H1 (cell line): Measurements from ENCODE around the gene PTPRJ. TPM values are rescaled to one million over a fixed set of nuclear protein-coding genes. Genes with fewer than 3 reads are reported as not detected.

ENCODE experiments used
- CTCF ChIA-PET: fragments of 300-600 bp; sonication (Branson Sonifier 250); formaldehyde crosslinking; loops from one replicate; lab custom pipeline; 2021; ENCODE audit not compliant: partially characterized antibody; lab: Charles Lee
- POLR2A ChIA-PET: fragments of 300-600 bp; sonication (Branson Sonifier 250); formaldehyde crosslinking; loops from one replicate; lab custom pipeline; 2021; ENCODE audit warnings: inconsistent platforms; ENCODE audit not compliant: partially characterized antibody; lab: Charles Lee
- DNase-seq, 2 experiments: peaks; one replicate each; pipeline versions ENCODE4 v3.0.0 to v3.0.0-alpha.2; 2010 to 2022; ENCODE audit warnings: low spot score in 2 of 2, low read depth in 1 of 2, mixed read lengths in 1 of 2
- FAIRE-seq: peaks from 2 replicates; lab custom pipeline; 2011; peaks lifted over from hg19 to GRCh38; lab: Jason Lieb, UNC
- H2AFZ ChIP-seq: 2 replicates; pipeline ENCODE4 v1.8.1; 2012; ENCODE audit warnings: low read length, inconsistent platforms
- H2AK5ac ChIP-seq: 2 replicates; pipeline ENCODE4 v1.6.1; 2013; ENCODE audit warnings: low read depth, low read length
- H2BK120ac ChIP-seq: replicated peaks from 2 replicates; pipeline ENCODE3; 2013; ENCODE audit warnings: low read depth, low read length, inconsistent platforms
- H2BK12ac ChIP-seq: 2 replicates; pipeline ENCODE4 v1.6.1; 2013; ENCODE audit warnings: low read depth, low read length
- H2BK15ac ChIP-seq: 2 replicates; pipeline ENCODE4 v1.6.1; 2013; ENCODE audit warnings: low read length
- H2BK20ac ChIP-seq: 2 replicates; pipeline ENCODE4 v1.6.1; 2013; ENCODE audit warnings: low read length
- H2BK5ac ChIP-seq: 2 replicates; pipeline ENCODE4 v1.6.1; 2013; ENCODE audit warnings: low read depth, low read length
- H3K14ac ChIP-seq: 2 replicates; pipeline ENCODE4 v1.6.1; 2013; ENCODE audit warnings: inconsistent platforms; ENCODE audit not compliant: insufficient read length
- H3K18ac ChIP-seq: 2 replicates; pipeline ENCODE4 v1.6.1; 2013; ENCODE audit warnings: low read length; ENCODE audit errors: extremely low read depth
- H3K23ac ChIP-seq: 2 replicates; pipeline ENCODE4 v1.6.1; 2013; ENCODE audit warnings: inconsistent platforms; ENCODE audit not compliant: insufficient read length
- H3K23me2 ChIP-seq: 2 replicates; pipeline ENCODE4 v1.6.1; 2013; ENCODE audit warnings: low read depth, low read length
- H3K27ac ChIP-seq: 2 replicates; pipeline ENCODE4 v1.6.1; 2011; ENCODE audit warnings: low read depth, low read length, inconsistent platforms
- H3K27me3 ChIP-seq, 4 experiments: replicated peaks in 1 of 4; 1 replicate in 1 of 4; 2 replicates in 3 of 4; pipeline versions ENCODE4 v1.6.1 to v1.8.1; 2011 to 2013; ENCODE audit warnings: low read length in 3 of 4, mild to moderate bottlenecking in 3 of 4, inconsistent platforms in 2 of 4, mixed read lengths in 2 of 4, moderate library complexity in 1 of 4; ENCODE audit not compliant: control insufficient read depth in 3 of 4, insufficient read depth in 3 of 4; ENCODE audit errors: extremely low read depth in 1 of 4
- H3K36me3 ChIP-seq, 4 experiments: 2 replicates each; pipeline versions ENCODE4 v1.6.1 to v1.8.1; 2011 to 2013; ENCODE audit warnings: mild to moderate bottlenecking in 4 of 4, low read length in 3 of 4, moderate library complexity in 2 of 4, control low read depth in 1 of 4, inconsistent platforms in 1 of 4; ENCODE audit not compliant: insufficient read depth in 4 of 4, control insufficient read depth in 2 of 4
- H3K4ac ChIP-seq: replicated peaks from 2 replicates; pipeline ENCODE3; 2013; ENCODE audit warnings: low read length, low read depth, mixed read lengths, inconsistent platforms; ENCODE audit not compliant: insufficient read length
- H3K4me1 ChIP-seq, 4 experiments: replicated peaks in 1 of 4; 1 replicate in 1 of 4; 2 replicates in 3 of 4; pipeline versions ENCODE4 v1.6.1 to v1.8.1; 2011 to 2013; ENCODE audit warnings: low read length in 3 of 4, inconsistent platforms in 2 of 4, mixed read lengths in 1 of 4; ENCODE audit not compliant: insufficient read depth in 4 of 4, control insufficient read depth in 3 of 4
- H3K4me2 ChIP-seq, 2 experiments: 2 replicates each; pipeline versions ENCODE4 v1.6.1 to v1.8.1; 2011 to 2013; ENCODE audit warnings: low read depth in 2 of 2, low read length in 2 of 2, control low read depth in 1 of 2, inconsistent platforms in 1 of 2, mild to moderate bottlenecking in 1 of 2; ENCODE audit not compliant: insufficient read depth in 1 of 2
- H3K4me3 ChIP-seq, 4 experiments: fragments of 200-600, 300-600 bp in 1 of 4; sonication (generic), shearing (Covaris generic), sonication (Bioruptor Twin) in 1 of 4; 2 replicates each; pipeline versions ENCODE4 v1.5.1 to v1.8.1; 2011 to 2016; ENCODE audit warnings: low read length in 4 of 4, low read depth in 3 of 4, control low read depth in 2 of 4, inconsistent platforms in 2 of 4, mild to moderate bottlenecking in 2 of 4, mixed read lengths in 1 of 4, moderate library complexity in 1 of 4; ENCODE audit not compliant: insufficient read depth in 2 of 4; ENCODE audit errors: extremely low read depth in 1 of 4
- H3K56ac ChIP-seq: replicated peaks from 2 replicates; pipeline ENCODE3; 2013; ENCODE audit warnings: low read depth, mild to moderate bottlenecking, mixed read lengths, low read length, inconsistent platforms; ENCODE audit not compliant: insufficient read length
- H3K79me1 ChIP-seq: 2 replicates; pipeline ENCODE4 v1.6.1; 2013; ENCODE audit warnings: low read depth, low read length, control low read depth
- H3K79me2 ChIP-seq, 2 experiments: 2 replicates each; pipeline versions ENCODE4 v1.6.1 to v1.8.1; 2012 to 2013; ENCODE audit warnings: low read length in 2 of 2, mild to moderate bottlenecking in 2 of 2, inconsistent platforms in 1 of 2; ENCODE audit not compliant: insufficient read depth in 2 of 2, control insufficient read depth in 1 of 2
- H3K9ac ChIP-seq, 4 experiments: replicated peaks in 1 of 4; 1 replicate in 1 of 4; 2 replicates in 3 of 4; pipeline versions ENCODE4 v1.6.1 to v1.8.1; 2011 to 2013; ENCODE audit warnings: low read depth in 3 of 4, low read length in 3 of 4, control low read depth in 2 of 4, mild to moderate bottlenecking in 2 of 4, moderate library complexity in 2 of 4, inconsistent platforms in 1 of 4; ENCODE audit errors: extremely low read depth in 1 of 4
- H3K9me3 ChIP-seq, 2 experiments: 2 replicates each; pipeline versions ENCODE4 v1.6.1 to v1.8.1; 2012 to 2013; ENCODE audit warnings: mild to moderate bottlenecking in 2 of 2, moderate library complexity in 2 of 2, control low read depth in 1 of 2, inconsistent platforms in 1 of 2, low read depth in 1 of 2, low read length in 1 of 2, mixed read lengths in 1 of 2; ENCODE audit not compliant: insufficient read depth in 2 of 2
- H4K20me1 ChIP-seq, 2 experiments: replicated peaks in 1 of 2; 2 replicates each; pipeline versions ENCODE3 to v1.8.1; 2011 to 2013; ENCODE audit warnings: inconsistent platforms in 2 of 2, low read length in 2 of 2, mild to moderate bottlenecking in 1 of 2; ENCODE audit not compliant: insufficient read depth in 2 of 2, control insufficient read depth in 1 of 2
- H4K5ac ChIP-seq: 2 replicates; pipeline ENCODE4 v1.6.1; 2013; ENCODE audit warnings: low read length, low read depth, mixed read lengths, inconsistent platforms; ENCODE audit not compliant: insufficient read length
- H4K8ac ChIP-seq: 2 replicates; pipeline ENCODE4 v1.8.0; 2013; ENCODE audit warnings: mild to moderate bottlenecking, moderate library complexity, low read length, inconsistent platforms; ENCODE audit not compliant: insufficient read depth; ENCODE audit errors: extremely low read depth
- H4K91ac ChIP-seq: replicated peaks from 2 replicates; pipeline ENCODE3; 2013; ENCODE audit warnings: low read length, mixed read lengths, inconsistent platforms; ENCODE audit not compliant: insufficient read length
- BRCA1 ChIP-seq: IDR thresholded peaks from 2 replicates; pipeline ENCODE4 v1.6.1; 2012; ENCODE audit warnings: low read depth, low read length, improper control_type of control experiment
- CBX5 ChIP-seq: fragments of 300-800, 300-1000 bp; sonication (generic); IDR thresholded peaks from 2 replicates; pipeline ENCODE4 v1.7.1; 2016; ENCODE audit warnings: antibody characterized with exemption, low read length, low read depth
- CHD2 ChIP-seq: IDR thresholded peaks from 2 replicates; pipeline ENCODE4 v1.6.1; 2012; ENCODE audit warnings: low read length, improper control_type of control experiment
- CREB1 ChIP-seq: IDR thresholded peaks from 2 replicates; pipeline ENCODE4 v1.6.1; 2012; ENCODE audit warnings: inconsistent platforms
- EP300 ChIP-seq, 2 experiments: IDR thresholded peaks; 1 replicate in 1 of 2; 2 replicates in 1 of 2; pipeline ENCODE4 v1.6.1; 2011 to 2012; ENCODE audit warnings: low read depth in 2 of 2, low read length in 2 of 2, mild to moderate bottlenecking in 2 of 2, borderline replicate concordance in 1 of 2, inconsistent platforms in 1 of 2, moderate library complexity in 1 of 2
- EZH2 ChIP-seq: fragments of 200-600 bp; sonication (generic); IDR thresholded peaks from 2 replicates; pipeline ENCODE4 v1.7.1; 2012; ENCODE audit warnings: low read depth, mild to moderate bottlenecking, moderate library complexity, low read length, inconsistent platforms; ENCODE audit not compliant: severe bottlenecking
- FOSL1 ChIP-seq: IDR thresholded peaks from 2 replicates; pipeline ENCODE4 v1.6.1; 2011; ENCODE audit warnings: mild to moderate bottlenecking, low read depth, low read length, moderate library complexity; ENCODE audit not compliant: insufficient read depth
- GABPA ChIP-seq: IDR thresholded peaks from 2 replicates; pipeline ENCODE4 v1.6.1; 2011; ENCODE audit warnings: mild to moderate bottlenecking, low read length, moderate library complexity, borderline replicate concordance; ENCODE audit not compliant: insufficient read depth
- HDAC2 ChIP-seq, 2 experiments: fragments of 300-600 bp in 1 of 2; sonication (generic) in 1 of 2; IDR thresholded peaks; 2 replicates each; pipeline ENCODE4 v1.6.1; 2011 to 2012; ENCODE audit warnings: low read depth in 2 of 2, low read length in 2 of 2, mild to moderate bottlenecking in 2 of 2, moderate library complexity in 2 of 2, borderline replicate concordance in 1 of 2, inconsistent platforms in 1 of 2
- RBBP5 ChIP-seq: IDR thresholded peaks from 2 replicates; pipeline ENCODE4 v1.7.1; 2012; ENCODE audit warnings: low read depth, mild to moderate bottlenecking, inconsistent platforms, low read length, moderate library complexity, borderline replicate concordance
- RFX5 ChIP-seq: IDR thresholded peaks from 2 replicates; pipeline ENCODE4 v1.6.1; 2011; ENCODE audit warnings: low read depth, low read length, improper control_type of control experiment, borderline replicate concordance
- RXRA ChIP-seq: IDR thresholded peaks from 2 replicates; pipeline ENCODE4 v1.6.1; 2011; ENCODE audit warnings: low read depth, mild to moderate bottlenecking, low read length, moderate library complexity; ENCODE audit not compliant: insufficient read depth
- SP4 ChIP-seq: IDR thresholded peaks from 2 replicates; pipeline ENCODE4 v1.6.1; 2012; ENCODE audit warnings: low read length, inconsistent platforms
- SUZ12 ChIP-seq: fragments of 200-600 bp; sonication (generic); IDR thresholded peaks from 2 replicates; pipeline ENCODE4 v1.6.1; 2012; ENCODE audit warnings: mild to moderate bottlenecking, inconsistent platforms, low read length, moderate library complexity, mixed read lengths
- TBP ChIP-seq: IDR thresholded peaks from 2 replicates; pipeline ENCODE4 v1.6.1; 2011; ENCODE audit warnings: low read depth, low read length, improper control_type of control experiment
- WGBS, 2 experiments: shearing (Covaris generic) in 1 of 2; methylation state at CpG; one replicate each; pipeline versions ENCODE4 v1.1.6 to v1.1.7; 2013 to 2015; ENCODE audit warnings: low lambda C conversion rate in 2 of 2, mixed read lengths in 2 of 2, inconsistent platforms in 1 of 2, low coverage in 1 of 2, missing lambda C conversion rate in 1 of 2; ENCODE audit not compliant: insufficient replicate concordance in 2 of 2, insufficient coverage in 1 of 2, insufficient read length in 1 of 2; ENCODE audit errors: extremely low coverage in 1 of 2, missing lambda C conversion rate in 1 of 2; 5-methylcytosine and 5-hydroxymethylcytosine counted together
- polyA plus RNA-seq, 7 experiments: library from polyadenylated mRNA; depleted of rRNA in 3 of 7; stranded (reverse) in 5 of 7; unstranded in 2 of 7; fragments of >200 nt in 5 of 7; fragments of 200-250 nt in 2 of 7; gene quantifications; 1 replicate in 5 of 7; 2 replicates in 1 of 7; 4 replicates in 1 of 7; pipeline versions ENCODE4 v1.2.1 to v1.2.3, GENCODE V29; 2011 to 2013; ENCODE audit warnings: missing spikeins in 2 of 7, mixed read lengths in 2 of 7
- total RNA-seq: library from RNA; stranded (reverse); fragmentation: NEBNext Ultra II Directional; extraction: Animal tissue kit (Norgen Biotek cat#: 25700); gene quantifications from 2 replicates; pipeline ENCODE4 v1.2.1, GENCODE V29; 2021

PTPRJ gene
- total and polyA plus RNA-seq, 2 of the 8 experiments (the other 6 are each of a cell fraction or from before 2014, with no cell fraction given), result 4.4 to 22.6 TPM

GRCh38 chr11:47969401-47969800 lies 11.0 kb upstream of the PTPRJ start:
- H3K27me3 ChIP-seq, result no peaks in the 10 kb centered on the region
- H3K9ac ChIP-seq, result no peak overlapping the region
- no peak overlapping the region for H3K23ac ChIP-seq
- H4K8ac ChIP-seq, result no peak overlapping the region
- no peak overlapping the region for H4K5ac ChIP-seq
- no peaks in the 10 kb centered on the region for H3K79me1 ChIP-seq
- no peak overlapping the region for H3K4ac ChIP-seq
- H2BK12ac ChIP-seq, result no peak overlapping the region
- no peak overlapping the region for H4K91ac ChIP-seq
- H3K23me2 ChIP-seq, result no peaks in the 10 kb centered on the region
- H3K9me3 ChIP-seq, result no peaks in the 10 kb centered on the region
- no peak overlapping the region for H3K56ac ChIP-seq
- H2BK120ac ChIP-seq, result no peak overlapping the region
- H3K14ac ChIP-seq, result no peak overlapping the region
- TF ChIP-seq TBP (no peak), FOSL1 (no peak), CREB1 (no peak), RBBP5 (no peak), HDAC2 (IDR thresholded peaks at IDR 0.05; ENCODE audit: borderline replicate concordance in 1 of 2, low read depth in 2 of 2, low read length in 2 of 2) (no peak), CHD2 (no peak), RFX5 (no peak), SP4 (no peak), EZH2 (no peak), SUZ12 (no peak), CBX5 (no peak), GABPA (no peak), EP300 (IDR thresholded peaks at IDR 0.05; ENCODE audit: borderline replicate concordance in 1 of 2, low read depth in 2 of 2, low read length in 2 of 2) (no peak), RXRA (no peak), BRCA1 (no peak)
- TF ChIP-seq, all 59 proteins: peak for 0
- 95% methylated on average over 8 of the region's 8 CpGs; no CpG with 5 or more reads in 1 of the 2 experiments for whole genome bisulfite sequencing, 2 experiments
- Histone ChIP-seq H3K18ac (no peak overlapping the region), H3K79me2 (no peaks in the 10 kb centered on the region), H3K4me1 (peaks cover 0 to 7% (median 3%) of the 10 kb centered on the region in 4 experiments; a peak in 5 of 7 replicates), H3K27ac (no peak overlapping the region), H4K20me1 (no peaks in the 10 kb centered on the region), H3K4me3 (no peak overlapping the region), H3K36me3 (no peaks in the 10 kb centered on the region), H2BK5ac (no peak overlapping the region), H2BK15ac (no peak overlapping the region), H2BK20ac (no peak overlapping the region), H2AK5ac (no peak overlapping the region), H2AFZ (no peak overlapping the region), H3K4me2 (no peak overlapping the region)
- DNase-seq (no peak), FAIRE-seq (no peak)
- CTCF ChIA-PET, result interaction anchor here (0.6 to 2.2 kb wide), 6 partner anchors 10 to 136 kb away, joined by 3 to 5 read pairs (median 3); no protein-coding TSS in a partner anchor
- POLR2A ChIA-PET, result no interaction called here
